HepG2 (cell line): ENCODE results near the gene CCDC102B. TPM values are rescaled to one million over a fixed set of nuclear protein-coding genes. Genes with fewer than 3 reads are reported as not detected.

Experiments
- FOXK1 ChIP-seq: sonication (generic); formaldehyde crosslinking; IDR thresholded peaks from 2 replicates; pipeline ENCODE4 v1.4.0; 2020; ENCODE audit warnings: low read depth, missing genetic modification reagents, borderline replicate concordance
- FOXP1 ChIP-seq, 2 experiments: fragments of 450-650 bp in 1 of 2; IDR thresholded peaks; 2 replicates each; pipeline ENCODE4 v1.6.1; 2017 to 2018; ENCODE audit warnings: antibody characterized with exemption in 1 of 2
- GATAD2A ChIP-seq: IDR thresholded peaks from 2 replicates; pipeline ENCODE4 v1.6.1; 2016
- GLI4 ChIP-seq: sonication (generic); formaldehyde crosslinking; IDR thresholded peaks from 2 replicates; pipeline ENCODE4 v1.5.1; 2020; ENCODE audit warnings: missing genetic modification reagents, mild to moderate bottlenecking, moderate library complexity, borderline replicate concordance
- MED13 ChIP-seq: sonication (generic); formaldehyde crosslinking; IDR thresholded peaks from 2 replicates; pipeline ENCODE4 v1.5.0; 2020; ENCODE audit warnings: missing genetic modification reagents
- NFE2L1 ChIP-seq: sonication (generic); formaldehyde crosslinking; IDR thresholded peaks from 2 replicates; pipeline ENCODE4 v1.4.0; 2020; ENCODE audit warnings: missing genetic modification reagents, mild to moderate bottlenecking, borderline replicate concordance
- NFIB ChIP-seq: sonication (generic); formaldehyde crosslinking; IDR thresholded peaks from 2 replicates; pipeline ENCODE4 v1.9.0; 2021; ENCODE audit warnings: missing genetic modification reagents, mild to moderate bottlenecking, borderline replicate concordance
- NR1H2 ChIP-seq: sonication (generic); formaldehyde crosslinking; IDR thresholded peaks from 2 replicates; pipeline ENCODE4 v1.8.1; 2022; ENCODE audit warnings: low read depth, missing genetic modification reagents, borderline replicate concordance
- ONECUT2 ChIP-seq: sonication (generic); formaldehyde crosslinking; IDR thresholded peaks from 2 replicates; pipeline ENCODE4 v1.4.0; 2020; ENCODE audit warnings: missing genetic modification reagents
- PAX8 ChIP-seq: sonication (generic); formaldehyde crosslinking; IDR thresholded peaks from 2 replicates; pipeline ENCODE4 v1.8.0; 2022; ENCODE audit warnings: mild to moderate bottlenecking, missing genetic modification reagents, borderline replicate concordance
- PHF20 ChIP-seq: sonication (generic); formaldehyde crosslinking; IDR thresholded peaks from 2 replicates; pipeline ENCODE4 v1.5.0; 2020; ENCODE audit warnings: mild to moderate bottlenecking, missing genetic modification reagents
- RFXANK ChIP-seq: IDR thresholded peaks from 2 replicates; pipeline ENCODE4 v1.6.1; 2016
- SCMH1 ChIP-seq: sonication (generic); formaldehyde crosslinking; IDR thresholded peaks from 2 replicates; pipeline ENCODE4 v1.9.0; 2021; ENCODE audit warnings: missing genetic modification reagents, mild to moderate bottlenecking, borderline replicate concordance
- TSC22D2 ChIP-seq: sonication (generic); formaldehyde crosslinking; IDR thresholded peaks from 2 replicates; pipeline ENCODE4 v1.5.1; 2020; ENCODE audit warnings: missing genetic modification reagents, mild to moderate bottlenecking, borderline replicate concordance
- XRCC5 ChIP-seq: fragments of 200-400 bp; formaldehyde crosslinking; optimal IDR thresholded peaks from 2 replicates; pipeline ENCODE3; 2017; ENCODE audit warnings: mild to moderate bottlenecking, low read length
- ZBTB8A ChIP-seq: sonication (generic); formaldehyde crosslinking; IDR thresholded peaks from 2 replicates; pipeline ENCODE4 v1.4.0; 2020; ENCODE audit warnings: mild to moderate bottlenecking, low read depth, missing genetic modification reagents, borderline replicate concordance
- ZEB1 ChIP-seq: IDR thresholded peaks from 2 replicates; pipeline ENCODE4 v1.6.1; 2012; ENCODE audit warnings: mild to moderate bottlenecking, low read depth, inconsistent platforms; ENCODE audit not compliant: insufficient replicate concordance
- ZFX ChIP-seq: sonication (generic); formaldehyde crosslinking; IDR thresholded peaks from 2 replicates; pipeline ENCODE4 v1.4.0; 2020; ENCODE audit warnings: mild to moderate bottlenecking, low read depth, missing genetic modification reagents, moderate library complexity
- ZNF101 ChIP-seq: sonication (generic); formaldehyde crosslinking; IDR thresholded peaks from 2 replicates; pipeline ENCODE4 v1.4.0; 2020; ENCODE audit warnings: mild to moderate bottlenecking, low read depth, missing genetic modification reagents, borderline replicate concordance
- polyA plus RNA-seq, 8 experiments: library from polyadenylated mRNA; depleted of rRNA in 3 of 8; stranded (reverse) in 7 of 8; unstranded in 1 of 8; fragments of >200 nt; fragmentation: Illumina TruSeq in 4 of 8; extraction: Trizol in 4 of 8; gene quantifications; 2 replicates each; pipeline versions ENCODE4 v1.2.1 to v1.2.3, GENCODE V29; 2011 to 2016; ENCODE audit warnings: low read depth in 4 of 8, missing spikeins in 1 of 8, mixed read lengths in 1 of 8; ENCODE audit not compliant: insufficient read depth in 1 of 8
- total RNA-seq, 5 experiments: library from RNA; depleted of rRNA; stranded (reverse); fragments of >200 nt; fragmentation: Illumina TruSeq; extraction: Trizol; gene quantifications; 2 replicates each; pipeline ENCODE4 v1.2.3, GENCODE V29; 2016; ENCODE audit warnings: low read depth in 1 of 5
- TF ChIP-seq, protein P1 (sequence below): sonication (generic); formaldehyde crosslinking; IDR thresholded peaks from 2 replicates; pipeline ENCODE4 v1.4.0; 2020; ENCODE audit warnings: missing genetic modification reagents, borderline replicate concordance
- TF ChIP-seq, protein P2 (sequence below): sonication (generic); formaldehyde crosslinking; IDR thresholded peaks from 2 replicates; pipeline ENCODE4 v1.8.0; 2023; ENCODE audit warnings: mild to moderate bottlenecking, missing genetic modification reagents
- TF ChIP-seq, protein P3 (sequence below): sonication (generic); formaldehyde crosslinking; IDR thresholded peaks from 2 replicates; pipeline ENCODE4 v1.5.0; 2020; ENCODE audit warnings: missing genetic modification reagents
- TF ChIP-seq, protein P4 (sequence below): sonication (generic); formaldehyde crosslinking; IDR thresholded peaks from 2 replicates; pipeline ENCODE4 v1.5.0; 2020; ENCODE audit warnings: missing genetic modification reagents

CCDC102B gene
- total and polyA plus RNA-seq, 2 of the 13 experiments (the other 11 are each of a cell fraction or from before 2014, with no cell fraction given) = 2.3 to 3.7 TPM

DNA sequence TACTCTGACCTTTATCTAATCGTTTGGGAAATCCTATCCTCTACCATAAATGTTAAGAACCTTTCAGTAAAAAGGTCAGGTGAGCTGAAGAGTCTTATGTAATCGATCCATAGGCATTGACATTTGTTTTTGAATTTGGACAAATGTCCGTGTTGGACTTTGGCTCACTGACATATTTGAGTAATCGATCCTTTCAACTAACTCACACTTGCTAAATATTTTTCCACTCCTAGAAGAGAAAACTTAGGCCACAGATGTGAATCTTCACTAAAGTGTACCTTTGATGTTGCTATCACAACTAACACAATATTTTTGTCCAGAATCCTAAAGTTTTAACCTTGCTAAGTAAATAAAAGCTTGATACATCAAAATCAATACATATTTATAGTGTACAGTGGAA, 89.5 kb downstream of the CCDC102B start (continued):
- TF ChIP-seq FOXP1 (IDR thresholded peaks at IDR 0.05) (no peak), FOXP1 (CRISPR knock-in tag; IDR thresholded peaks at IDR 0.05) (peak; percentile 73; the same call in 1 of the 2 replicates), GLI4 (CRISPR knock-in tag) (no peak), GATAD2A (peak; percentile 99), ZBTB8A (CRISPR knock-in tag) (no peak), FOXK1 (CRISPR knock-in tag) (peak; percentile 62; the same call in 1 of the 2 replicates), TSC22D2 (CRISPR knock-in tag) (no peak), RFXANK (CRISPR knock-in tag) (no peak), ZNF101 (CRISPR knock-in tag) (no peak), PHF20 (no peak), PAX8 (CRISPR knock-in tag) (no peak), XRCC5 (no peak), ZFX (CRISPR knock-in tag) (no peak), NFIB (no peak), ONECUT2 (CRISPR knock-in tag) (peak; percentile 99), NFE2L1 (CRISPR knock-in tag) (no peak), NR1H2 (CRISPR knock-in tag) (no peak), MED13 (CRISPR knock-in tag) (no peak), SCMH1 (CRISPR knock-in tag) (no peak), ZEB1 (peak; percentile 91)
- TF ChIP-seq, protein P1, sequence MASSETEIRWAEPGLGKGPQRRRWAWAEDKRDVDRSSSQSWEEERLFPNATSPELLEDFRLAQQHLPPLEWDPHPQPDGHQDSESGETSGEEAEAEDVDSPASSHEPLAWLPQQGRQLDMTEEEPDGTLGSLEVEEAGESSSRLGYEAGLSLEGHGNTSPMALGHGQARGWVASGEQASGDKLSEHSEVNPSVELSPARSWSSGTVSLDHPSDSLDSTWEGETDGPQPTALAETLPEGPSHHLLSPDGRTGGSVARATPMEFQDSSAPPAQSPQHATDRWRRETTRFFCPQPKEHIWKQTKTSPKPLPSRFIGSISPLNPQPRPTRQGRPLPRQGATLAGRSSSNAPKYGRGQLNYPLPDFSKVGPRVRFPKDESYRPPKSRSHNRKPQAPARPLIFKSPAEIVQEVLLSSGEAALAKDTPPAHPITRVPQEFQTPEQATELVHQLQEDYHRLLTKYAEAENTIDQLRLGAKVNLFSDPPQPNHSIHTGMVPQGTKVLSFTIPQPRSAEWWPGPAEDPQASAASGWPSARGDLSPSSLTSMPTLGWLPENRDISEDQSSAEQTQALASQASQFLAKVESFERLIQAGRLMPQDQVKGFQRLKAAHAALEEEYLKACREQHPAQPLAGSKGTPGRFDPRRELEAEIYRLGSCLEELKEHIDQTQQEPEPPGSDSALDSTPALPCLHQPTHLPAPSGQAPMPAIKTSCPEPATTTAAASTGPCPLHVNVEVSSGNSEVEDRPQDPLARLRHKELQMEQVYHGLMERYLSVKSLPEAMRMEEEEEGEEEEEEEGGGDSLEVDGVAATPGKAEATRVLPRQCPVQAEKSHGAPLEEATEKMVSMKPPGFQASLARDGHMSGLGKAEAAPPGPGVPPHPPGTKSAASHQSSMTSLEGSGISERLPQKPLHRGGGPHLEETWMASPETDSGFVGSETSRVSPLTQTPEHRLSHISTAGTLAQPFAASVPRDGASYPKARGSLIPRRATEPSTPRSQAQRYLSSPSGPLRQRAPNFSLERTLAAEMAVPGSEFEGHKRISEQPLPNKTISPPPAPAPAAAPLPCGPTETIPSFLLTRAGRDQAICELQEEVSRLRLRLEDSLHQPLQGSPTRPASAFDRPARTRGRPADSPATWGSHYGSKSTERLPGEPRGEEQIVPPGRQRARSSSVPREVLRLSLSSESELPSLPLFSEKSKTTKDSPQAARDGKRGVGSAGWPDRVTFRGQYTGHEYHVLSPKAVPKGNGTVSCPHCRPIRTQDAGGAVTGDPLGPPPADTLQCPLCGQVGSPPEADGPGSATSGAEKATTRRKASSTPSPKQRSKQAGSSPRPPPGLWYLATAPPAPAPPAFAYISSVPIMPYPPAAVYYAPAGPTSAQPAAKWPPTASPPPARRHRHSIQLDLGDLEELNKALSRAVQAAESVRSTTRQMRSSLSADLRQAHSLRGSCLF (CRISPR knock-in tag) = no peak
- TF ChIP-seq, protein P2, sequence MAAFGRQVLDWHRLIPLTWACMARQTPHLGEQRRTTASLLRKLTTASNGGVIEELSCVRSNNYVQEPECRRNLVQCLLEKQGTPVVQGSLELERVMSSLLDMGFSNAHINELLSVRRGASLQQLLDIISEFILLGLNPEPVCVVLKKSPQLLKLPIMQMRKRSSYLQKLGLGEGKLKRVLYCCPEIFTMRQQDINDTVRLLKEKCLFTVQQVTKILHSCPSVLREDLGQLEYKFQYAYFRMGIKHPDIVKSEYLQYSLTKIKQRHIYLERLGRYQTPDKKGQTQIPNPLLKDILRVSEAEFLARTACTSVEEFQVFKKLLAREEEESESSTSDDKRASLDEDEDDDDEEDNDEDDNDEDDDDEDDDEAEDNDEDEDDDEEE (CRISPR knock-in tag) = no peak
- TF ChIP-seq, protein P3, sequence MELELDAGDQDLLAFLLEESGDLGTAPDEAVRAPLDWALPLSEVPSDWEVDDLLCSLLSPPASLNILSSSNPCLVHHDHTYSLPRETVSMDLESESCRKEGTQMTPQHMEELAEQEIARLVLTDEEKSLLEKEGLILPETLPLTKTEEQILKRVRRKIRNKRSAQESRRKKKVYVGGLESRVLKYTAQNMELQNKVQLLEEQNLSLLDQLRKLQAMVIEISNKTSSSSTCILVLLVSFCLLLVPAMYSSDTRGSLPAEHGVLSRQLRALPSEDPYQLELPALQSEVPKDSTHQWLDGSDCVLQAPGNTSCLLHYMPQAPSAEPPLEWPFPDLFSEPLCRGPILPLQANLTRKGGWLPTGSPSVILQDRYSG (CRISPR knock-in tag) = no peak
- TF ChIP-seq, protein P4, sequence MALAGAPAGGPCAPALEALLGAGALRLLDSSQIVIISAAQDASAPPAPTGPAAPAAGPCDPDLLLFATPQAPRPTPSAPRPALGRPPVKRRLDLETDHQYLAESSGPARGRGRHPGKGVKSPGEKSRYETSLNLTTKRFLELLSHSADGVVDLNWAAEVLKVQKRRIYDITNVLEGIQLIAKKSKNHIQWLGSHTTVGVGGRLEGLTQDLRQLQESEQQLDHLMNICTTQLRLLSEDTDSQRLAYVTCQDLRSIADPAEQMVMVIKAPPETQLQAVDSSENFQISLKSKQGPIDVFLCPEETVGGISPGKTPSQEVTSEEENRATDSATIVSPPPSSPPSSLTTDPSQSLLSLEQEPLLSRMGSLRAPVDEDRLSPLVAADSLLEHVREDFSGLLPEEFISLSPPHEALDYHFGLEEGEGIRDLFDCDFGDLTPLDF (CRISPR knock-in tag) = no peak
